ENCODE measurements around the gene MAD2L2.

DNA sequence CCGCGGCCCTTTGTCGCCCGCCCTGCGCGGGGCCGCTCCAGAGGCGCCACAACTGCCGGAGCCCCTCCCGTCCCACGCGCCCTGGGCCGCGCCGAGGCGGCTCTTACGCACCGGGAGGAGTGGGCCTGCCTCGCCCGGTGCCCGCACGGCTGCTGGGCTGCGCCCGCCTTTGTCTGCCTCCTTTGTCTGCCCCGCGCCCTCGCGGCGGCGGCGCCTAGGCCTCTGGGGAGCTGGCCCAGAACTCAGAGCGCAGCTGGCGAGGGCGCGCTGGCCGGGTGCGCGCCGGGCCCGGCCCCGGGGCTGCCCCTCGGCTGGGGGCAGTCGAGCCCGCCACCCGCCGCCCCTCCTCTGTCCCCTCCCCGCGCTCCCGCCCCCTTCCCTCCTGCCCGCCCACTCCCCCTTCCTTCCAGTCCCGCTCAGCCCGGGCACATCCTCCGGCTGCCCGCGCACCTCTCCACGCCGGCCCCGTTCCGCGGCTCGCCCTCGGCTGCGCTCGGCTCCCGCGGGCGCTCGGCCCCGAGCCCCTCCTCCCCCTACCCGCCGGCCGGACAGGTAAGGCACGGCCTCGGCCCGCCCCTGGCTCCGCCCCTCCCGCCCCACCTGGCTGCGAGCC, 10.5 kb upstream of the MAD2L2 start, which contains the start of gene DRAXIN:
- TF ChIP-seq, protein P1, sequence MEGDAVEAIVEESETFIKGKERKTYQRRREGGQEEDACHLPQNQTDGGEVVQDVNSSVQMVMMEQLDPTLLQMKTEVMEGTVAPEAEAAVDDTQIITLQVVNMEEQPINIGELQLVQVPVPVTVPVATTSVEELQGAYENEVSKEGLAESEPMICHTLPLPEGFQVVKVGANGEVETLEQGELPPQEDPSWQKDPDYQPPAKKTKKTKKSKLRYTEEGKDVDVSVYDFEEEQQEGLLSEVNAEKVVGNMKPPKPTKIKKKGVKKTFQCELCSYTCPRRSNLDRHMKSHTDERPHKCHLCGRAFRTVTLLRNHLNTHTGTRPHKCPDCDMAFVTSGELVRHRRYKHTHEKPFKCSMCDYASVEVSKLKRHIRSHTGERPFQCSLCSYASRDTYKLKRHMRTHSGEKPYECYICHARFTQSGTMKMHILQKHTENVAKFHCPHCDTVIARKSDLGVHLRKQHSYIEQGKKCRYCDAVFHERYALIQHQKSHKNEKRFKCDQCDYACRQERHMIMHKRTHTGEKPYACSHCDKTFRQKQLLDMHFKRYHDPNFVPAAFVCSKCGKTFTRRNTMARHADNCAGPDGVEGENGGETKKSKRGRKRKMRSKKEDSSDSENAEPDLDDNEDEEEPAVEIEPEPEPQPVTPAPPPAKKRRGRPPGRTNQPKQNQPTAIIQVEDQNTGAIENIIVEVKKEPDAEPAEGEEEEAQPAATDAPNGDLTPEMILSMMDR (IDR thresholded peaks at IDR 0.05): no peak
- TF ChIP-seq POLR2AphosphoS5 (IDR thresholded peaks at IDR 0.05): no peak
- TF ChIP-seq POLR2A (IDR thresholded peaks at IDR 0.05): no peak
- no peak for TF ChIP-seq EP300 (IDR thresholded peaks at IDR 0.05; ENCODE audit: low read depth)

Data from transverse colon (tissue), 4 donors.